Limb (tissue), 2 donors: ENCODE results near the gene SPOPL.

ENCODE experiments used
- DNase-seq, 2 donors: peaks; one replicate each; pipeline ENCODE4 v3.0.0-alpha.2; 2016; ENCODE audit errors: extremely low spot score in 2 of 2

SPOPL gene

DNA sequence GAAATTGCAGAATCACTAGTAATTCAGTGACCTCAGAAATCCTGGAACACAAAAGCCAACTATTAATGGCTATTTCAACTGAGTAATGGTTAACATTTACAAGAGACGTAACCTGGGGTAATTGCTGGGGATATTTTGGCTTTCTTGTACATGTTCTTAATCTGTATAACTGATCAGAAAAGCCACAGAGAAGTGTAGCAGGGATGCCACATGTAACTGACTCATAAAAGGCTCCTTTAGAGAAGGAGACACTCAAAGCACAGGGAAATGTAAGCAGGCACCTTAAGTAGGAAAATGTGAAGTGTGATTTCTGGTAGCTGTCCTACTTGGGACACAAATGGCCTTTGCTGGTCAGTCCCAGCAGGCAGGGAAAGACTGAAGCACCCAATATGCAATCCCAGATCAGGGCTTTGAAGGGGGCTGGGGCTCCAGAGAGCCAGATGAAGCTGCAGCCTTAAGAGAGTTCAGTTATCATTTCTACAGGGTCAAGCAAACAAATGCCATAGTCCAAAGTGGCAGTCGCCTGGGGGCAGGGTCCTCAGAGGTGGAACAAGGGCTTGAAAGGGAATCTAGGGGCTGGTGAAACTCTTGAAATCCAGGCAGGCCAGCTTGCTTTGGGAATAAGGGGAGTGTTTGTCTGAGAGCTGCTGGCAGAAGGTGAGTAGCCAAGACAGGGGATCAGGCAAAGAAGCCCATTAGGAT lies 7.2 kb upstream of the SPOPL start:
- no peak for DNase-seq

DNA sequence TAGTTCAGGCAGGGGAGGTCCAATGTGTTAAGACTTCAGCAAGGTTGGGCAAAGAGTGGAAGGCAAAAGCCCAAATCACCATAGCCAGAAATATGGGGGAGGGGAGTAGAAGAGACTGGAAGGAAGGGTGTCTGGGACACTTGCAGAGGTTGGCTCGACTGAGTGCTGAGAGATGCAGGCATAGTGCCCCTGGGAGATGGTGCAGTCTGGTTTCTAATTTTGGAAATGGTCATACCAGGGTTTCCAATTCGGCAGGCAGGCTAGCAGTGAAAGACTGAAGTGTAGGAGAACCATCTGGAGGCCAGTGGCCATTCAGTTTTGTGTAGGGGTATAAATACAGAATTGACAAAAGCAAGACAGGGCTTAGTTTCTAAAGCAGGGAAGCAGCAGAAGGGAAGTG lies 6.2 kb upstream of the SPOPL start:
- no peak for DNase-seq

DNA sequence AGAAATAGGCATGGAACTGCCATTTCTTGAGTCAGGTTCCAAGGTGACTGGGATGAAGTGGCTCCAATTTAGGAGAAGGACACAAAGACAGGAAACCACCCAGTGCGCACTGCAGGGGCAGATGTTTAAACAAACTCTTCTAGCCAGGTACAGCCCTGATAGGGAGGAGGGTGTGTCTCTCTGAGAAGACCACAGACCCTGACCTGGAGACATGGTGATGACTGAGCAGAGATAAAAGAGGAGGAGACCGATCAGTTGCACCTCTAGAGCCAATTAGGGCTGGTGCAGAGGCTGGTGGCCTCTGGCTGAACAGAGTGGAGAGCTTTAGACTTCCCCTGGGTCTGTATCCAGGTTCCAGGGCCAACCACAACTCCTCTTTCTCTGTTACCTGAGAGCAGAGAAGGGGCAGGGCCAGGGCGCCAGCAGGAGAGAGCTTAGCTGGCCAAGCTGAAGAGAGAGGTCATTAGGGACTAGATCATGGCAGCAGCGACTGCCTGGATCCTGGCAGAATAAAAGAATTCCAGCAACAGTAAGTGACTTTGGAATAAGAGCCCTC lies 5.4 kb upstream of the SPOPL start:
- DNase-seq = no peak

DNA sequence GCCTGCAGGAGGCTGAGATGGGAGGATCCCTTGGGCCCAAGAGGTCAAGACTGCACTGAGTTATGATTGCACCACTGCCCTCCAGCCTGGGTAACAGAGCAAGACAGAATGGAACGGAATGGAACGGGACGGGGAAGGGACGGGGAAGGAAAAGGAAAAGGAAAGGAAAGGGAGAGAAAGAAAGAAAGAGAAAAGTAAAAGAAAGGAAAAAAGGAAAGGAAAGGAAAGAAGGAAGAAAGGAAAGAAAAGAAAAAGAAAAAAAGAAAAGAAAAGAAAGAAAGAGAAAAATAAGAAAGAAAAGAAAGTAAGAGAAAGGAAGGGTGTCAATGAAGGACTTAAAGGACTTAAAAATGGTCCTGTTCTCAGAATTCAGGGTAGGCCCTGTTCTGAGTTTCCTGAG lies 4.3 kb upstream of the SPOPL start:
- DNase-seq = no peak

DNA sequence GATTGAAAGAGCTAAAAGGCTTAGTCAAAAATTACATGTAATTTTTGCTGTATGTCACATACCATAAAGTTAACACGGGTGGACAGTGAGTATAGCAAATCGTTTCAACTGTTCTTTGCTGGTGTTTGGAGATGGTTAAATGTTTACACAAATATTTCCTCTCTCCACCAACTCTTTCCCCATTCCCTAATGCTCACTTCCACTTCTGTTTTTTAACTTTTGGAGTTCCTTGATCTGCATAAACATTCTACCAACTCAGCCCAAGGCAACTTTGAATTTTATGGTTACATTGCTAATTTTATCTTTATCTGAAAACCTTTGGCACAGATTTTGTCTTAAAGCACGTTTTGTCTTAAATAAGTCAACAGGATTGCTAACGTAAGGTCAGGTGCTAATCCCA lies 1.9 kb upstream of the SPOPL start:
- DNase-seq = no peak

GRCh38 chr2:138500592-138501424 lies 762 bp upstream of the SPOPL start:
- no peak for DNase-seq

DNA sequence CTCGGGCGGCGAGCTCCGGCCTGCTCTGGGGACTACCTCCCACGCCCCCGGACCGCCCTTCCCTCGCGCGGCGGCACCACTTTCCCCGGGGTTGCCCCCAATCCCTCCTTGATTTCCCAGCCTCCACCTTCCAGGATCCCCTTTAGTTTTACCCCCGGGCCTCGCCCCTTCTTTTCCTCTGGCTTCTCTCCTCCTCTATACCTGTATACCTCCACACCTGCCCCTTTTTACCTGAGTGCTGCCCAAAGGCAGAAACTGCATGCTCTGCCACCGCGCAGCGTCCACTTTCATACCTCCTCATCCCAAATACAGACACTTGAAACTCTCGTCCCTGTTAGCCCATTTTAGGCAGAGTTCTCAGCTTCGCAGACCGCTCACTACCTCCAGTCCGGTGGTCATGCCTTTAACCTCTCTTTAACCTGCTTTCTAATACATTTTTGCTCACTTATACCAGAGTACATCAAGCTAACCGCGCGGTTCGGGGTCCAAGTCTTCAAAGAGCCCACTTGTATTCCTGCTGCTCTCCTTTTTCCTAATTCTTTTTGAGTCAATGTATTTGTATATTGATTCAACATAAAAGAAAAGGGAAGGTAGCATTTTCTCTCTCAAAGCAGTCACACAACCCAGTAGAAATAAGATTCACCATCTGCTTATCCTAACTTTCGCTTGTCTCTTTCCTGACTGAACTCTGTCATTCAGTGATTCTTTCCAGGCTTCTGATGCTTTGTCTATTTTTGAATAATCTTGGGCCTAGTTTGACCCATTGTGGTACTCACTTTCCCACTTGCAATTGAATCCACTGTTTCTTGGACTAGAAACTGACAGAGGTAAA lies 901 bp downstream of the SPOPL start:
- DNase-seq = no peak

DNA sequence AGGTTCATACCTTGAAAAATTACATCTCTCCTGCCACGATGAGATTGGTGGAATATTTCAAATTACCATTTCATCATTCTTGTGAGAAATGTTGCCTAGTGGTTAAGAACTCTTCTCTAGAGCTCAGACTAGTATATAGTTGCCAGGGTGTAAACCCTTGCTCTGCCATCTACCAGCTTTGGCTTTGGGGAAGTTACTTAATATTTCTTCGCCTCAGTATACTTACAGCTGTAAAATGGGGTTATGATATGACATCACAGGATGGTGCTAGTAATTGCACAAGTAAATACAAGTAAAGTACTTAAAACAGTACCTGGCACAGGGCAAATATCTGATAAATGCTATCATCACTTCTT lies 1.5 kb downstream of the SPOPL start:
- no peak for DNase-seq

DNA sequence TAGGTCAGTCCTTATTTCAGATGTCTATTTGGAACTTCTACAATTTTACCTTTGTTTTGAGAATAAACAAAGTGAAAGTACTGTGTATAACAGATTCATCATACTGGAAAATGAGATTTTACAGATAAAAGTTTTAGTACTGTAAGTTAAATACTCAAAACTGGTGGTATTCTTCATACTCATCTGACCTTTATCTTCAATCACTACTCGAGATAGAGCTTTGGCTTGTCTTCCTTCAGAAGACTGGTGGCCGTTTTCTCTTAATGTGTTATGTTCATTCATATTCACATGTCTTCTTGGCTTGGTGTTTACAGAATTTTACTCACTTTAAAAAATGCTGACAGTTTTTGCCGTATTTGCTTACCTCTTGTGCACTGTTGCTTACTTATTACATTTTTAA lies 2.1 kb downstream of the SPOPL start:
- DNase-seq = no peak

GRCh38 chr2:138504092-138504491 lies 2.5 kb downstream of the SPOPL start:
- DNase-seq = no peak

DNA sequence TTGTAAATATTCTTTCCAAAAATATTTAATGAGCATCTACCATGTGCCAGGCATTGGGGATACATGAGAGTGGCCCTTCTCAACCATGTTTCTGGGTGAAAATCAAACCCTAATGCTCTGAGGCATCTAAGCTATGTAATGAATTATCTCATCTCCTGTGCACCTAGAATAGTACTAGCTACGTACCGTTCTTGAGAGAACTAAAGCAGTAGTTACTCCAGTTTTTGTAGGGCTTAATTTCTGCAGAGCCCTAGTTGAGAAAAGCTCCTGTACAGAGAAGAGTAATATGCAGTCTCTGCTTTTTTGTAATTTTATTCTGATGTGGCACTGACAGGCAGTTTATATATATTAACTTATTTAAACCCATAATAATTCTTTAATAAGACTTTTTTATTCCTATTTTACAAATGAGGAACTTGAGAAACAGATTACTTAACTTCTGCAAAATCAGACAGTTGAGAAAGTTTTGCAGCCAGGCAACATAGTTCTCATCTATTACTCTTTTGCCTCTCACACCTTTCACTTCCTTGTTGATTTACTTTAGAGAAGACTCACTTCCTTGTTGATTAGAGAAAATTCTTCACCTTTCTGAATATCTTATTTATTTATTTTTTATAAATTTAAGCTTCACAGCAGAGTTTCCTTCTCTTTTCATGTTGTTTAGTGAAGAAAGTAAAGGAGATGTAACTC lies 3.1 kb downstream of the SPOPL start:
- no peak for DNase-seq

- no peak for DNase-seq
These were observed 5.7 kb downstream of the SPOPL start for GRCh38 chr2:138507267-138507666.

DNA sequence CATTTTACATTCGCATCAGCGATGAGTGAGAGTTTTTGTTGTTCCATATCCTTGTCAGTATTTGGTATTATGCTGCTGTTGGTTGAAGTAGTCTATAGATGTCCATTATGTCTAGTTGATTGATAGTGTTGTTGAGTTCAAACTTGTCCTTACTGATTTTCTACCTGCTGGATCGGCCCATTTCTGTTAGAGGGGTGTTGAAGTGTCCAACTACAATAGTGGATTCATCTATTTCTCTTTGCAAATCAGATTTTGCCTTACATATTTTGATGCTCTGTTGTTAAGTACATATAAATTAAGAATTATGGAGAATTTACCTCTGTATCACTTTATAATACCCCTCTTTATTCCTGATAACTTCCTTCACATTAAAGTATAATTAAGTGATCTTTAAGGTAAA lies 8.7 kb downstream of the SPOPL start:
- DNase-seq = no peak

DNA sequence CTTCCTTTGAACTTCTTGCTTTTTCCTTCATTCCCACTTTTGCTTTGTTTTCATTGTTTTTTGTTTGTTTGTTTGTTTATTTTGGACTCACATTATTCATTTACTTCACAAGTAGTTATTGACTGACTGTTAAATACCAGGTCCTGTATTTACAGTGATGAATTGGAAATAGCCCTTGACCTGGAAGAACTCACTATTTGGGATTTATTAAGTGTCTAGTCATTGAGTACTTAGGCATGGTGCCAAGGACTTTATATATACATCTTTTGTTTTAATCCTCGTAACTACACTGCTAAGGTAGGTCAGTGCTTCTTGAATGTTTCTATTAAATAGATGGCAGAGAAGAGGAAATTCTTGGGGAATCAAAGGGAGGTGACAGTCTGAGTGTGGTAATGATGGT lies 11.1 kb downstream of the SPOPL start:
- no peak for DNase-seq

GRCh38 chr2:138514173-138514572 lies 12.6 kb downstream of the SPOPL start:
- DNase-seq = no peak

GRCh38 chr2:138515092-138515491 lies 13.5 kb downstream of the SPOPL start:
- no peak for DNase-seq

DNA sequence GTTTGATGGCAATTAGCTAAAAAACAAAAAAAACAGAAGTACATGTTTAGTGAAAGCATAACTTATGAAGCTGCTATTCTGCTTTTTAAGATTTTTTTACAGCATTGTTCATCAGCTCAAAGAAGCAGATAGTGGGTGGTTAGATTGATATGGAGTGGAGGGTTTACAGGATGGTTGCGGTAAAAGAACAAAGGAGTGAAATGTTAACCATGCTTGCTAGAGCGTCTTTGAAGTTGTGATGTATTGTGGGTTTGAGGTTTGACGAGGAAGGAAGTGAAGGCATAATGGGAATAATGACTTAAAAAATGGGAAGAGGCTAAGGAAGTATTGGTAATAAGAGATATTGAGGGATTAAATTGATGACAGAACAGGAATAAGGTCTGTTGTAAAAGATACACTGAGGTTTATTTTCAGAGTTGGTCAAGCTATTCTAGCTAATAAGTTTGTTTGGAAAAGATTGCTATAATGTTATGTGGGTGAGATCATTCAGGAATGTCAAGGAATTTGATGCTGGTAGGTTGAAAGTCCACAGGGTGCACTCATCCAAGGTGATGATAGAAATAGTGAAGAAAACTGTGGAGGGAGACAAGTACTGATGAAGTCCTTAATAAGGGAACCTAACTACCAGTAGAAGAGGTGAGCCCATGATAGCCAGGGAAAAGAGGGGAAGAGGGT lies 14.6 kb downstream of the SPOPL start:
- DNase-seq = no peak

GRCh38 chr2:138518860-138519259 lies 17.3 kb downstream of the SPOPL start:
- no peak for DNase-seq

- no peak for DNase-seq
These were observed 20.3 kb downstream of the SPOPL start for GRCh38 chr2:138521821-138522220.

DNA sequence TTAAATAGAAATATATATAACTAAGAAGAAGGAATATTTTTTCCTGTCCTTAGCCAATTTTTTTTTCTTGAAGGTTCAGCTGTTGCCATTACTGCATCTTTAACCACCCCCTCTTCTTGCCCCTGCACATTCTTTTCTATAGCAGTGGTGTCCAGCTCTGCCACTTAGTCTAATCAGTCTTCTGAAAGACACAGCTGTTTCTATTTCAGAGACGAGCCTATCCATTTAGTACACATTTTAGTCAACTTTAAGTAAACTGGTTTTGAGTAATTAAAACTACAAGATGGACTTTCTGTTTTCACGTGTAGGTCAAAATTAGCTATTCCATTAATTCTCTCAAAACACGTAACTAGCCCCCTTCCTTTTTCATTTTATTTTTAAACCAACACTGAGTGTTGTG lies 21.0 kb downstream of the SPOPL start:
- no peak for DNase-seq
